ENCODE data around the gene TRAP1.

GRCh38 chr16:3665508-3665907, 51.8 kb downstream of the TRAP1 start:
- TF ChIP-seq, protein P1, sequence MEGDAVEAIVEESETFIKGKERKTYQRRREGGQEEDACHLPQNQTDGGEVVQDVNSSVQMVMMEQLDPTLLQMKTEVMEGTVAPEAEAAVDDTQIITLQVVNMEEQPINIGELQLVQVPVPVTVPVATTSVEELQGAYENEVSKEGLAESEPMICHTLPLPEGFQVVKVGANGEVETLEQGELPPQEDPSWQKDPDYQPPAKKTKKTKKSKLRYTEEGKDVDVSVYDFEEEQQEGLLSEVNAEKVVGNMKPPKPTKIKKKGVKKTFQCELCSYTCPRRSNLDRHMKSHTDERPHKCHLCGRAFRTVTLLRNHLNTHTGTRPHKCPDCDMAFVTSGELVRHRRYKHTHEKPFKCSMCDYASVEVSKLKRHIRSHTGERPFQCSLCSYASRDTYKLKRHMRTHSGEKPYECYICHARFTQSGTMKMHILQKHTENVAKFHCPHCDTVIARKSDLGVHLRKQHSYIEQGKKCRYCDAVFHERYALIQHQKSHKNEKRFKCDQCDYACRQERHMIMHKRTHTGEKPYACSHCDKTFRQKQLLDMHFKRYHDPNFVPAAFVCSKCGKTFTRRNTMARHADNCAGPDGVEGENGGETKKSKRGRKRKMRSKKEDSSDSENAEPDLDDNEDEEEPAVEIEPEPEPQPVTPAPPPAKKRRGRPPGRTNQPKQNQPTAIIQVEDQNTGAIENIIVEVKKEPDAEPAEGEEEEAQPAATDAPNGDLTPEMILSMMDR (IDR thresholded peaks at IDR 0.05), result no peak
- no peak for TF ChIP-seq POLR2A (IDR thresholded peaks at IDR 0.05)
